ENCODE measurements around the gene PSMA7.

GRCh38 chr20:62155428-62156253 lies 12.4 kb upstream of the PSMA7 start:
- no peak for TF ChIP-seq CTCF (IDR thresholded peaks at IDR 0.05; ENCODE audit: borderline replicate concordance, extremely low read depth, low read length, poor library complexity, severe bottlenecking)
- TF ChIP-seq EZH2 (IDR thresholded peaks at IDR 0.05; ENCODE audit: borderline replicate concordance, low read depth, low read length, severe bottlenecking) = no peak

Measured in DND-41 (cell line).